OCI-LY1 (cell line): ENCODE measurements around the gene EXT2.

Experiments
- EZH2 ChIP-seq: fragments of 200-600 bp; sonication (generic), shearing (Covaris generic); IDR thresholded peaks from 2 replicates; pipeline ENCODE4 v1.8.0; 2017; ENCODE audit warnings: borderline replicate concordance, mixed run types, mild to moderate bottlenecking, antibody characterized with exemption, low read length, moderate library complexity, mixed read lengths
- TF ChIP-seq, protein P1 (sequence below): fragments of 200-600 bp; sonication (generic), shearing (Covaris generic); IDR thresholded peaks from 2 replicates; pipeline ENCODE4 v1.5.1; 2017; ENCODE audit warnings: mild to moderate bottlenecking, antibody characterized with exemption, low read length, moderate library complexity, mixed read lengths

DNA sequence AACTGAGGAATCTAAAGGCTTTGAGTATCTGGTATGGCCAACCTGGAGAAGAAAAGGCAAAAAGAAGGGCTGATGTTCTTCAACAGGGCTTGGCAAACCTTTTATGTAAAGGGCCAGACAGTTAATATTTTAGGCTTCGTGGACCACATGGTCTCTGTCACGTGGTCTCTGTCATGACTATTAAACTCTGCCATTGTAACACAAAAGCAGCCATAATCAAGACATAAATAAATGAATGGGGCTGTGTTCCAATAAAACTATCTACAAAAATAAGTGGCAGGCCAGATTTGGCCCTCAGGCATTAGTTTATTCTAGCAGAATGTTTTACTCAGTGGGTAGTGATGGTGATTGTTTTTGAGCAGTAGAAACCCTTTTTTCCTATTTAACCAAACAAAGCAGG is 48.2 kb upstream of the EXT2 start:
- TF ChIP-seq, protein P1, sequence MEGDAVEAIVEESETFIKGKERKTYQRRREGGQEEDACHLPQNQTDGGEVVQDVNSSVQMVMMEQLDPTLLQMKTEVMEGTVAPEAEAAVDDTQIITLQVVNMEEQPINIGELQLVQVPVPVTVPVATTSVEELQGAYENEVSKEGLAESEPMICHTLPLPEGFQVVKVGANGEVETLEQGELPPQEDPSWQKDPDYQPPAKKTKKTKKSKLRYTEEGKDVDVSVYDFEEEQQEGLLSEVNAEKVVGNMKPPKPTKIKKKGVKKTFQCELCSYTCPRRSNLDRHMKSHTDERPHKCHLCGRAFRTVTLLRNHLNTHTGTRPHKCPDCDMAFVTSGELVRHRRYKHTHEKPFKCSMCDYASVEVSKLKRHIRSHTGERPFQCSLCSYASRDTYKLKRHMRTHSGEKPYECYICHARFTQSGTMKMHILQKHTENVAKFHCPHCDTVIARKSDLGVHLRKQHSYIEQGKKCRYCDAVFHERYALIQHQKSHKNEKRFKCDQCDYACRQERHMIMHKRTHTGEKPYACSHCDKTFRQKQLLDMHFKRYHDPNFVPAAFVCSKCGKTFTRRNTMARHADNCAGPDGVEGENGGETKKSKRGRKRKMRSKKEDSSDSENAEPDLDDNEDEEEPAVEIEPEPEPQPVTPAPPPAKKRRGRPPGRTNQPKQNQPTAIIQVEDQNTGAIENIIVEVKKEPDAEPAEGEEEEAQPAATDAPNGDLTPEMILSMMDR: no peak
- TF ChIP-seq EZH2: no peak
